Measurements from ENCODE around the gene NTRK3.

DNA sequence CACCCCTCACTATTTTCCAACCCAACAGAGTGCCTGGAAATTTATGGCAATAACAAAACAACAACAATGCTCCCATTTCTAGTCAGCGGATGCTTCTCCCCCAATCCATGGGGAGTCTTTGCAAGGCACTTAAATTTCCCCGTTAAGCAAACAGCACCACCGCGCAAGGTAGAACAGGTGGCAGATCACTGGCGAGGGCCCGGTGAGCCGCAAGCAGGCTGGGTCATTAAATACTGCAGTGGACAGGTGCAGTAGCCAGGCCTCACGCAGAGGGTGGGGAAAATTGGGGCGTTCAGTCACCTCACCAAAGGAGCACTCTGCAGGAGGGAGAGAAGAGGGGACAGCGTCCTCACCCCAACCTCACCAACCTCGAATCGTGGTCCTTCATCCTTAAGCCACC lies 147.5 kb downstream of the NTRK3 start:
- TF ChIP-seq GATA2 (IDR thresholded peaks at IDR 0.05; ENCODE audit: low read depth, low read length) (no peak), GATA3 (IDR thresholded peaks at IDR 0.05; ENCODE audit: low read depth, low read length) (no peak)

Measured in SH-SY5Y (cell line).